Measurements from ENCODE around the gene MEIOSIN.
"Not testable (repeated sequence)": the region's sequence is repeated elsewhere in the genome, so short reads cannot be mapped to it uniquely, and the experiment has no call there.

Gene MEIOSIN

GRCh38 chr19:45793876-45794275 lies 60.6 kb downstream of the MEIOSIN start:
- H2AFZ ChIP-seq (ENCODE audit: low read depth, low read length) = no peak overlapping the region
- H4K20me1 ChIP-seq (ENCODE audit: insufficient read depth, low read length) = peaks cover 14% of the 10 kb centered on the region
- peak overlapping the region; percentile 44 for H3K4me2 ChIP-seq (ENCODE audit: low read length)
- TF ChIP-seq EZH2phosphoT487 (IDR thresholded peaks at IDR 0.05; ENCODE audit: low read depth) (no peak), CTCF (IDR thresholded peaks at IDR 0.05; ENCODE audit: low read depth, low read length) (no peak)
- peak overlapping the region; percentile 12; the same call in 1 of the 2 replicates for H3K4me3 ChIP-seq (ENCODE audit: low read length)
- H3K79me2 ChIP-seq (ENCODE audit: low read length) = peaks cover 15% of the 10 kb centered on the region
- H3K9ac ChIP-seq (ENCODE audit: low read length) = no peak overlapping the region
- peaks cover 32% of the 10 kb centered on the region for H3K4me1 ChIP-seq (ENCODE audit: low read length)
- H3K9me3 ChIP-seq (ENCODE audit: insufficient read depth, low read length) = no peaks in the 10 kb centered on the region
- no peak overlapping the region for H3K27ac ChIP-seq (ENCODE audit: low read length)
- peaks cover 12% of the 10 kb centered on the region for H3K36me3 ChIP-seq (replicated peaks; ENCODE audit: low read depth, low read length)
- H3K27me3 ChIP-seq (ENCODE audit: low read depth, low read length) = no peaks in the 10 kb centered on the region

GRCh38 chr19:45794627-45795026 lies 61.4 kb downstream of the MEIOSIN start:
- Histone ChIP-seq H3K4me1 (ENCODE audit: low read length) (peaks cover 39% of the 10 kb centered on the region), H3K9ac (ENCODE audit: low read length) (no peak overlapping the region), H3K4me3 (ENCODE audit: low read length) (no peak overlapping the region), H2AFZ (ENCODE audit: low read depth, low read length) (no peak overlapping the region), H3K27ac (ENCODE audit: low read length) (no peak overlapping the region), H3K27me3 (ENCODE audit: low read depth, low read length) (no peaks in the 10 kb centered on the region), H3K79me2 (ENCODE audit: low read length) (peaks cover 15% of the 10 kb centered on the region), H3K4me2 (ENCODE audit: low read length) (no peak overlapping the region), H4K20me1 (ENCODE audit: insufficient read depth, low read length) (peaks cover 14% of the 10 kb centered on the region), H3K36me3 (replicated peaks; ENCODE audit: low read depth, low read length) (peaks cover 5% of the 10 kb centered on the region), H3K9me3 (ENCODE audit: insufficient read depth, low read length) (no peaks in the 10 kb centered on the region)
- TF ChIP-seq CTCF (IDR thresholded peaks at IDR 0.05; ENCODE audit: low read depth, low read length) = no peak
- TF ChIP-seq EZH2phosphoT487 (IDR thresholded peaks at IDR 0.05; ENCODE audit: low read depth) = no peak

GRCh38 chr19:45798995-45799517 lies 65.8 kb downstream of the MEIOSIN start:
- Histone ChIP-seq H4K20me1 (ENCODE audit: insufficient read depth, low read length) (no peaks in the 10 kb centered on the region), H3K79me2 (ENCODE audit: low read length) (no peaks in the 10 kb centered on the region), H3K4me3 (ENCODE audit: low read length) (peak overlapping the region; percentile 44), H3K4me2 (ENCODE audit: low read length) (peak overlapping the region; percentile 70), H3K27ac (ENCODE audit: low read length) (no peak overlapping the region), H3K4me1 (ENCODE audit: low read length) (peaks cover 27% of the 10 kb centered on the region), H3K9ac (ENCODE audit: low read length) (no peak overlapping the region), H3K27me3 (ENCODE audit: low read depth, low read length) (no peaks in the 10 kb centered on the region; the same call in 1 of the 2 replicates), H3K9me3 (ENCODE audit: insufficient read depth, low read length) (no peaks in the 10 kb centered on the region), H2AFZ (ENCODE audit: low read depth, low read length) (0 out of 2 replicates have a peak overlapping the region, but pooled peaks have one; percentile 36), H3K36me3 (replicated peaks; ENCODE audit: low read depth, low read length) (no peaks in the 10 kb centered on the region)
- peak; percentile 94 for TF ChIP-seq CTCF (IDR thresholded peaks at IDR 0.05; ENCODE audit: low read depth, low read length)
- no peak for TF ChIP-seq EZH2phosphoT487 (IDR thresholded peaks at IDR 0.05; ENCODE audit: low read depth)

GRCh38 chr19:45799541-45799940 lies 66.3 kb downstream of the MEIOSIN start:
- H3K9ac ChIP-seq (ENCODE audit: low read length); H3K4me3 ChIP-seq (ENCODE audit: low read length); H3K79me2 ChIP-seq (ENCODE audit: low read length); H3K9me3 ChIP-seq (ENCODE audit: insufficient read depth, low read length); H3K27me3 ChIP-seq (ENCODE audit: low read depth, low read length); H2AFZ ChIP-seq (ENCODE audit: low read depth, low read length); H3K36me3 ChIP-seq (replicated peaks; ENCODE audit: low read depth, low read length); H3K27ac ChIP-seq (ENCODE audit: low read length); H4K20me1 ChIP-seq (ENCODE audit: insufficient read depth, low read length): not testable (repeated sequence)
- peaks cover 26% of the 10 kb centered on the region for H3K4me1 ChIP-seq (ENCODE audit: low read length)
- peak overlapping the region; percentile 70; the same call in 1 of the 2 replicates for H3K4me2 ChIP-seq (ENCODE audit: low read length)
